HG02571 (cell line): ENCODE results near the gene STK32B.

Experiments
- ATAC-seq: cut with Tn5 transposase; IDR thresholded peaks from one replicate; pipeline ENCODE4 v1.9.1; 2021; ENCODE audit warnings: mild to moderate bottlenecking, moderate library complexity; ENCODE audit not compliant: unreplicated experiment

Gene STK32B

DNA sequence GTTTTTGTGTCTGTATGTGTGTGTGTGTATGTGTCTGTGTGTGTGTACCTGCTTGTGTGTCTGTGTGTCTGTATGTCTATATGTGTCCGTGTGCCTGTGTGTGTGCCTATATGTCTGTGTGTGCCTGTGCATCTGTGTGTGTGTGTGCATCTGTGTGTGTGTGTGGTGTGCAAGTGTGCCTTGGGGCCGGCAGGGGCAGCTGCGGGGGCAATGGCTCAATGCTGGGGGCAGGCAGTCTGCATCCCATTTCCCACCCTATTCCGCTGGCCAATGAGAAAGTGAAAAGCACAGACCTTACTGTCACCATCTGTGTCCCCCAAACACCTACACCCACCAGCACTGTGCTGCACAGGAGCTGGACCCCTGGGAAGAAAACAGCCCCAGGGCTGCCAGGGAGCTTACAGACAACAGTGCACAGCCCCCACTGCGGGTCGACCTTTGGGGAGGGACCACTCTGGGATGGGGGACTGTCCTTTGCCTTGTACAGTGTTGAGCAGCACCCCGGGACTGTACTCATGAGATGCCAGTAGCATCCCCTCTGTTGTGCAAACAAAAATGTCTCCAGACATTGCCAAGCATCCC lies 411.1 kb downstream of the STK32B start:
- no peak for ATAC-seq

DNA sequence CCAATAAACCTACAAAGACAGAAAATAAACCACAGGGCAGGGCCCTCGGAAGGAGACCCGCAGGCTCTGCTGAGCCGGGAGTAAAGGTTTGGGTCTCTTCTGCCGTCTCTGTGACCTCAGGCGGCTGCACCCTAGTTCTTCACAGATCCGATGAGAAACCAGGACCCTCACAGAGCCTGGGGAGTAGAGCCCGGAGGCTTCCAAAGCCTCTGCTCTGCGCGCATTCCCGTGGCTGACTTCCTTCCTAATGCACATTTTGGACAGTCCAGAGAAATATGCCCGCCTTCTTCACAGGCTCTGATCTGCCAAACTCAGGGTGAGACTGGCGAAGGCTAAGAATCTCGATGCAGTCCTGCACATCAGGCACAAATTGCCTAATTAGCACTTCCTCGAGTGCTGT lies 411.6 kb downstream of the STK32B start:
- no peak for ATAC-seq

DNA sequence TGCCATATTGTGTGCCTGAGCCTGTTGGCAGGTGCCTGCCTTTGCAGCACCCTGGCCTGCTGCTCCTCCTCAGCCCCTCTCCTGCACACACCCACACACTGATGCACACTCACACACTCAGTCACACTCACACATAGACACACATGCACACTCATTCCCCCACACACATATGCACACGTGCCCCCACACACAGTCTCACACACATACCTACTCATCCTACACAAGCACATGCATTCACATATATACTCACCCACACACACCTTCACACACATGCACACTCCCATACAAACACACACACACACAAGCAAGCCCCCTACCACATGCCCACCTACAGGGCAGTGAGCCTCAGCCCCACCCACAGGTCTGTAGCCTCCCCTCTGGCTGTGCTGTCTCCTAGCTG lies 412.1 kb downstream of the STK32B start:
- no peak for ATAC-seq

DNA sequence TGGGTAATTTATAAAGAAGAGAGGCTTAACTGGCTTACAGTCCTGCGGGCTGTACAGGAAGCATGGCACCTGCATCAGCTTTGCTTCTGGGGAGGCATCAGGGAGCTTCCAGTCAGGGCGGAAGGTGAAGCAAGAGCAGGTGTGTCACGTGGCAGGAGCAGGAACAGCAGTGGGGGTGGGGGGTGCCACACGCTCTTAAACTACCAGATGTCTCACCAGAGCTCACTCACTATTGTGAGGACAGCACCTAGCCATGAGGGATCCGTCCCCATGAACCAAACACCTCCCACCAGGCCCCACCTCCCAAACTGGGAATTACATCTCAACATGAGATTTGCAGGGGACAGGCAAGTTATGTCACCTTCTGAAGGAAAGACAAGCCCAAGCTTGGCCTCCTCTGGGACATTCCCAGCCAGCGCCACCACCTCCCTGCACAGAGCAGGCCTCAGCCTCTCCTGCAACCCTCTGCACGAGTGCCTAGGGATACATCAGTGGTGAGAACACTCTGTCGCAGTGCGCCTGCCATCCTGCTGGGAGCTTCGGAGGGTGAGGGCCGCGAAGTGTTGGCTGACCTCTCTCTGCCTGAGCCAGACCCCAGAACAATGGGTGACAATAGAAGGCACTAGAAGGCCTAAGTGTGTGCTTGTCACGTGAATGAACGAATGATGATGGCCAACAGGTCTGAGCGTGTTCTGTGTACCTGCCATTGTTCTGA lies 412.8 kb downstream of the STK32B start:
- ATAC-seq = no peak

DNA sequence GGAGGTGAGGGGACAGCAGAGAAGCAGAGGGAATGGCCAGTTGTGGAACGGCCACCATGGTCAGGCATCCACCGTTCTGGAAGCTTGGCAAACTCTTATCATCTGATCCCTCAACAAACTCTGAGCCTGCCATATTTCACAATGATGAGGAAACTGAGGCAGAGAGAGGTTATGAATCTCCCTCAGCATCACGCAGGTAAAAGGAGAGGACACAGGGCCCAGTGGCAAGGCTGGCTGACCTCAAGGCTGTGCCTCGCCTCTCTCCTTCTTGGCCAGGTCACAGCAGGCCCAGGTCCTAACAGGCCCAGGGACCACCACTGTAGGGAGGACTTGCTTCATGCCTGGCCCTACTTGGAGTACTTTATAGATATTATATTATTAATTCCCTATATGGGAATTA lies 414.2 kb downstream of the STK32B start:
- ATAC-seq = no peak

DNA sequence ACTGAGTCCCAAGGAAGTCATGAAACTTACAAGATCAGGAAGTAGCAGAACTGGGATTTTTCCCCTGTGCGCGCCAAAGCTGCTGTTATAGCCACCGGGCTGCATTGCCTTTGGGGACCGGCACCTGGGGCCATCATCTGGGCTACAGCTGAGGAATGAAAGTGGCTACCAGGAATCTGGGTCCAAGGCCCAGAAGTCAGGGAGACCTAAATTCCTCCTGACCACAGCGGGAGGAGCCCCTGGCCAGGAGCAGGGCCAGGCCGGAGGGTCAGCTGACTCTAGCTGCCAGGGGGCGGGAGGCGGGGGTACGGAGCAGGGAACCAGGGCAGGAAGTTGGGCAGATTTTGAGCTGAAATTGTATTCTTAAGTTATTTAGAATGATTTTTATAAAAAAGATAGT lies 414.7 kb downstream of the STK32B start:
- ATAC-seq = no peak

DNA sequence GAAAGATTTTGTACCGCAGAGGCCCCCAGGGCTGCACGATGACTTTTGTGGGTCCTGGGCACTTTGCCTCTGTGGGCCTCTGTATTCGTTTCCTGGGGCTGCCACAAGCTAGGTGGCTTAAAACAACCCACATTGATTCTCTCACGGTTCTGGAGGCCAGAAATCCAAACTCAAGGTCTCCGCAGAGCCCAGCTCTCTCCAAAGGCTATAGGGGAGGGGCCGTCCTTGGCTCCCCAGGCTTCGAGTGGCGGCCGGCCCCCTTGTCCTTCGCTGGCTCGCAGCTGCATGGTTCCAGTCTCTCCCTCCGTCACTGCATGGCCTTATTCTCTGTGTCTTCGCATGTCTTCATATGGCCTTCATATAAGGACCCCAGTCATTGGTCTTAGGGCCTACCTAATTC lies 415.8 kb downstream of the STK32B start:
- no peak for ATAC-seq

DNA sequence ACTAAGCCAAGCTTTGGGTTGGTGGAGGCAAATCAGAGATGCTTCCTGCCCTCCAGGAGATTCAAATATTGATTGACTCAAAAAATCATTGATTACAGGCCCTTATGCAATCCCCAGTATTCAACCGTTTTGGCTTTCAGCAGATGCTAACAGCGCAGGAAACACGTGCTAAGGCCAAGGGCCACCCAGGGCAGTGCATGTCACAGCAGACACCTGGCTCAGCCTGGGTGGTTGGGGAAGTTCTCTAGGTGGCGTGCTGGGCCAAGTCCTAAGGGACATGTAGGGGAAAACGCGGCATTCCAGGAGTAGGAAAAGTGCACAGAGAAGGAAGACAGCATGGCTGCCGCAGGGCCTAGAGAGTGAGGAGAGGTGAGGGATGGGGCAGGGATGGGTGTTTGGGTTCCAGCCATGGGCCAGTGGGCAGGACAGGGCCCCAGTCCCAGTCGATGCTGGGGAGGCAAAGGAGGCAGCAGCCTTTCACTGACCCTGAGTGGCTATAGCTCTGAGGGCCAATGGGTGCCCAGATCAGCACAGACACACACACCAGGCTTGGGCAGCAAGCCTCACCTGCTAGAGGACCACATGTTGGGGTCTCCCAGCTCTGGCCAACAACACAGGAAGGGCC lies 418.0 kb downstream of the STK32B start:
- ATAC-seq = no peak

DNA sequence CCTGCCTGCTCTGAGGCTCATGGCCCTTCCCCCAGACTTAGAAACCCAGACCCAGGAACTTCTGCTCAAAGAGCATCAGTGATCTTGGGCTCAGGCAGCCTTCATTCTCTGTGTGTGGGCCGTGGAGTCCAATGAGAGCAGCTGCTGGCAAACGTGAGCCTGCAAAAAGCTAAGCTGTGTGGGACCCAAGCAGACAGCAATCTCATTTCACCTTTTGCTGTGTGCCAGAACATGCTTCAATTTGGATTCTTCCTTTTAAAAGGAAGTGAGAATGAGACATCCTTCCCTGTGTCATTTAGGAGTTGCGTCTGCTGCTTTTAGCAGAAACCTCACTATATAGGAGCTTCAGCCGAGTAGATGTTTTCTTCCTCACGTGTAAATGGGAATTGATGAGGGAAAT lies 418.6 kb downstream of the STK32B start:
- no peak for ATAC-seq

DNA sequence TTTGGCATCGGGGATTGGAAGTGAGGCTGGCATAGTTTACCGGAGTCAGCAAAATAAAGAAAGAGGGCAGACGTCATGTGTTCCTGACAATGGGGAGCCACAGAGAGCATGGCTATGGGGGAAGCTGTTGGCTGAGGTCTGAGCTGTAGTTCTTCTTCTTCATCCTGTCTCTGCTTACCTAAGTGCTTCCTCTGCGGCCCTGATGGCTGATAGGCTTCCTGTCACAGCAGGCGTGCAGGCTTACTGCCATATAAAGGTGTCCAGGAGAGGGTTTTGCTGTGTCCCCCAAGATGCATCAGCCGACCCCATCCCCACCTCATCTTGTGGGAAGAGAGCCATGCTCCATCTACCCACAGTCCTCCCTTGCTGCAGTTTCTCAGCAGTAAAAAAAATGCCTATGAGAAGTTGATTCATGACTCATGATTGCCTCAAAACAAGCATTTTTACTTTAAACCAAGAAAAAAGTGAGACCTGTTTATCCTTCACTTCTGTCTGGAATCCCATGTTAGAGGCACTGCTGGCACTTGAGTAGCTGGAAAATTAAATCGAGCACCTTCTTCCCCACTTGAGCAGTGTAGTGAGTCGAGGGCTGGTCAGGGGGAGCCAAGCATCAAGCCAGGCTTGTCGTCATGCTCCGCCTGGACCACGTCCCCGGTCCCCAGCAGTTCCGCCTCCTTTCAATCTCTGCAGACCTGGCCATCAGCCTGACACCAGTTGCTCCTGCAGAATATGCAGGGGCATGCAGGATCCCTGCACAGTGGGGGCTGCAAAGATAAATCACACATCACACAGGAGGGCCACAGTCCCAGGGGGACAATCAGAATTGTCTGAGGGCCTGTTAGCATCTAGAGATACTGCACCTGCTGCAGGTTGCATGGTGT lies 419.3 kb downstream of the STK32B start:
- ATAC-seq = no peak

DNA sequence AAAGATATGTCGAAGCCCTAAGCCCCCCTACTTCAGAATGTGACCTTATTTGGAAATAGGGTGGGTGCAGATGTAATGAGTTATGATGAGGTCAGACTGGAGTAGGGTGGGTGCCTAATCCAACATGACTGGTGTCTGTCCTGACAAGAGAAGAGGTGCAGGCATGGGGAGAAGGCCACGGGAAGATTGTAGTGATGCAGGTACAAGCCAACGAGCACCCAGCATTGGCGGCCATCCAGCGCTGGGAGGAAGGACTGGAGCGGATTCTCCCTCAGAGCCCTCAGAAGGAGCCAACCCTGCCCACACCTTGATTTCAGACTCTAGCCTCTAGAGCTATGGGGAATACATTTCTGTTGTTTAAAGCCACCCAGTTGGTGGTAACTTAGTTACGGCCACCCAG lies 419.9 kb downstream of the STK32B start:
- no peak for ATAC-seq

DNA sequence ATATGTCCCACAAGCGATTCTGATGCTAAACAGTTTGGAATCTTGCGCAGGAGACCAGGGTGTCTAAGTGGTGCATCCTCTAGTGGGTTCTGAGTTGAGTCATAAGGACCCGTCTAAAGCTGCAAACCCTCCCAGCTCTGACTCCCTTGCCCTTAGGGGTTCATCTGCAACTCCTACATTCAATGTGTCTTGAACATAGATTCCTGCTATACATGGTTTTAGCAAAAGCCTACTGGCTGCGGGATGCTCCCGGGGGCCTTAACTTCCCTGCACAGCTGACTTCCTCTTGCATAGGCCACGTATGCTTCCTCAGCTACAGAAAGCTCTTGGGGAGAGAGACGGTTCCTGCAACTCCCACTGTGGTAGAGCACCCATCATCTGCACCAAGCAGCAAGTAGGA lies 420.4 kb downstream of the STK32B start:
- no peak for ATAC-seq

DNA sequence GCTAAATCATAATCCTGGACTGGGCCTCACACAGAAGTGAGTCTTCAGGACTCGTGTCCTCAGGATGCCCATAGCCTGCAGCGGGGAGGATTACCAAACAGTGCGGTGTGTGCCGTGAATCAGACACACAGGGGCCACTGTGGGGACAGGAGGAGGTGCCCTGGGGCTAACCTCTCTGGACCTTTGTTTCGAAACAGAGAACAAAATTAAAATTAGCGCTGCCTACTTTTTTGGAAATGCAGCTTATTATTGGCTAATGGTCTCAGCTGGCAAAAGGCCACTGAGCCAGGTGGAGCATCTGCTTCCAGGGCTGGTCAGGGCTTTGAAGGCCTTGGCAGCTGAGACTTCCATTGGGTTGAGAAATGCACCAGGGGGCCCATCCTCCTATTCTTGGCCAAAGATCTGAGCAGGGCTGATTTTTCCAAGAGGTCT lies 420.9 kb downstream of the STK32B start:
- ATAC-seq = no peak

DNA sequence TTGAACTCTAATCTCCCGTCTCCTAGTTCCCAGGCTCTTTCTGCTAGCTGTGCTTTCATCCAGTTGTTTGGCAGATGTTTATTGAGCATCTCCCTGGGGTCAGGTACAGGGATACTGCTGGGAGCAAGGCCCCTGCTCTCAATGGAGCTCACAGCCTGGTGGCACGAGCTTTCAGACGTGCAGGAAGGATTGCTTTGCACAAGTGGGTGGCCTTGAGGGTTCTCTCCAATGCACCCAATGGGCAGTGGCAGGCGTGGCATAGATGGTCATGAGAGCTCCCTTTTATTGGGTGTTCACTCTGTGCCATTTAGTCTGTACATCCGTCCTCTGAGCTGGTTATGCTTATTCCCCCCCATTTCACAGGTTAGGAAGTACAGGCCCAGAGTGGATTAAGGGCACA lies 421.8 kb downstream of the STK32B start:
- no peak for ATAC-seq

DNA sequence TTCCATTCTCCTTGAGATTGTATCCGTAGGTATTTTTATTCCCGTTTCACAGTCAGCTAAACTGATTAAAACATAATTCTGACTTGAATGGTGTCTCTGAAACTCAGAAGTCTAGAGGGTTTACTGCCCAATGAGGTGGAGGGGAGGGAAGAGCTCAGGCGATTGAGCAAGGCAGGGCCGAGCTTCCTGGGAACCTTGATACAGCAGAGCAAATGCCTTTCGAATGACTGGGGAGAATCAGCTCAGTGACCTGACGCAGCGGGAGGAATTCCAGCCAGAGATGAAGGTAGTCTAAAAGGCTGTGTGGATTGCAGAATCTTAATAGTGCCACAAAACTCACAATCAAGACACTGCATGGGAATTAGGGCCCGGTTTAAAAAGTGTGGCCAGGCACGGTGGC lies 423.5 kb downstream of the STK32B start:
- ATAC-seq = no peak

DNA sequence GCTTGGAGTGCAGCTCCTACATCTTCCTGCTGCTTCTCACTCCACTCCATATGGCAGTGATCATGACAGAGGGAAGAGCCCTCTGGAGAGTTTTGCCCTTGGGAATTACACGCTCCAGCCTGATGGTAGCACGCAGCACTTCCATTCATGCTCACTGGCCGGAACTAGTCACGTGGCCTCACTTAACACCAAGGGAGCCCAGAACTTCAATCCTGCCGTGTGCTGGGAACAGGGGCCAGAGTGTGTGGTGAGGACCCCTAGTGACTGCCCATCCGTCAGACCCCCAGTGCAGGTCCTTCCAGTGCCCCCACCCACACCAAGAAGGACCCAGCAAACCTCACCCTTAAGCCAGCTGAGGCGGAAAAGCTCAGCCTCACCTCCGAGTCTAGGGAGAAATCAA lies 426.3 kb downstream of the STK32B start:
- no peak for ATAC-seq

DNA sequence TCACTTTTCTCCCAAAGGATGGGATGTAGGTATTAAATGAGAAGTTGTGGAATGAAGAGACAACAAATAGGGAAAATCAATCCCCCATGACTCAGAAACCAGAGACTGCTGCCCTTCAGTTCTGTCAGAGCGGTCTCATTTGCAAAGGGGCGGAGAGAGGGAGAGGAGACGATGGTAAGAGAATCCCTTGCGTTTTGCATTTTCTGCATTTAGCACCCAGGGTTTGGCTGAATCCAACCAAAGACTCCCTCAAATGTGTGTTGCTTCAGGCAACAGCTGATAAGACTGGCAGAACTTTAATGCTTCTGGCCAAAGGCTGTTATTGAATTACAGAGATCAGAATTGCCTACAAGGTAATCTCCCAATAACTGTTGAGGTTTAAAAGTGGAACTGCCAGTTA lies 426.9 kb downstream of the STK32B start:
- no peak for ATAC-seq

DNA sequence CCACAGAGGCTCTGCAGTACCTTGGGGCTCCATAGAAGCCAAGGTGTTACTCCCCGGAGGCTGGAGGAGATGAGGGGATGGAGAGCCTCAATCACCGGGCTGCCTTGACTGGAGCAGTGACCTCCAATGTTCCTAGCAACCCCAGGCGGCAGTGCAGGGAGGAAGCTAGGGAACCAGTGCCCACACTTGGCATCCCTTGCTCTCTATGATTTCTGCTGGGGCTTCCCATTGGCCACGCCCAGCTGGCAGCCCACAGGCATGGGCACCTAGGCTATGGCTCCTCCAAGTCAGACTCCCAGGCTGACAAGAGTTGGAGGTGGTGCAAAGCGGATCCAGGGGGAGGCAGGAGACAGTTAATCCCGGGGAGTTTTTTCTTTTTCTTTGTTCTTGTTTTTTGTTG lies 427.4 kb downstream of the STK32B start:
- ATAC-seq = no peak

DNA sequence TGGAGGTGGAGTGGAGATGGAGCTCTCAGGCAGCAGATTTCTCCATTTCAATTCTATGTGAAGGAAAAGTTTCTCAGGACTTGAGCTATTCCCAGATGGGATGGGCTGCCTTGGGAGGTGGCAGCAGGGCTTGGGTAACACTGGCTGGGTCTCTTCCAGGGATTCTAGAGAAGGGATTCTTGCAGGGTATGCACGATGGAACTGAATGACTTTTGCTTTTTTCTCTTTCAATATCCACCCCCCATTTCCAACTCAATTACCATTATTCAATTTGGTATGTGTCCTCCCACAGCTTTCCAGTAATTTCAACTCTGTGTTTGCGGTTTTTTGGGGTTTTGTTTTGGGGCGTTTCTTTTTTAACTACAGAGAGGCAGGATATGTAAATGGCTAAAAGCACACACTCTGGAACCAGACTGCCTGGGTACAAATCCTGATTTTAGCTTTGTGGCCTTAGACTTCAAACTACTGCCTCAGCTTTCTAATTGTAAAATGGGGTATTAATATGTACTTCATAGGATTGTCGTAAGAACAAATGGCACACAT lies 428.3 kb downstream of the STK32B start:
- ATAC-seq = no peak

DNA sequence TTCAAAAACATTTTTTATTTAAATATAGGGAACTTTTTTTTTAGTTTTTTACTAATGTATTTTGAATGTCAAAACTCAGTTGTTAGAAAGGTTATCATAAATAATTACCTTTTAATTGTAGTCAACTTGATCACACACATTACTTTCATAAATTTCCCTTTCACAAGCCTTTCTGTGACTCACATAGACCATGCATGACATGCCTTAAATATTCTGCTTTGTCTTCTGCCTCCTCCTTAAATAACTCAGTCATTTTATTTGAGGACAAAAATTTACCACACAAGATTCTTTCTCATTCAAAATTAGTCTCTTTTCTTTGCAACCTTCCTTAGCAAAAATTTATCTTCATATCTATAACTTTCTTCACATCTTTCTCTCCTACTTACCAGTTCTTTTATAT lies 437.1 kb downstream of the STK32B start:
- no peak for ATAC-seq

DNA sequence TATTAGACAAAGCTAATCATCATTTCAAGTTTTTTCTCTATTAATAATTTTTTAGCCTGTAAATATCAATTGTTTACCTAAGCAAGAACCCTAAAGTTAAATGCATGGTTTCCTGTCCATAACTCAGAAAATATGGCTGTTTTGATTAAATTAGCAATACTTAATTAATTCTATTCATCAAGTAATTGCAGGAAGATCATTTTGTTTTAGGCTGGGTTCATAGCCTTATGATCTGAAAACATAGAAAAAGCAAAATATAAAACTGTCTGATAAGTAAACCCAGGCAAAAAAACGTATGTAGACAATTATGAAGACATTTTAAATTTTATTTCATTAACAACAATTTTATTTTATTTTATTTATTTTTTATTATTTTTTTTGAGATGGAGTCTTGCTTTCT lies 438.0 kb downstream of the STK32B start:
- ATAC-seq = no peak
